IMR-90 (cell line): ENCODE data around the gene CNTNAP1. TPM values are rescaled to one million over a fixed set of nuclear protein-coding genes. Genes with fewer than 3 reads are reported as not detected.

Source experiments
- ATAC-seq: fragments of 200-7000 bp; cut with Tn5 transposase; 2 replicates; pipeline ENCODE4 v1.9.1; 2020; ENCODE audit warnings: low read depth, mild to moderate bottlenecking, moderate library complexity
- BruUV-seq: library from RNA; stranded (reverse); fragments of 400-500 nt; replicated peaks from 2 replicates; lab custom pipeline; 2021; lab: Mats Ljungman, UMichigan
- CTCF ChIA-PET: fragments of 300-600 bp; formaldehyde crosslinking; extraction: SDS; loops from one replicate; lab custom pipeline; 2021; ENCODE audit warnings: antibody characterized with exemption; lab: Yijun Ruan, JAX
- POLR2A ChIA-PET: fragments of 300-600 bp; sonication (Branson Sonifier 250); formaldehyde crosslinking; loops from one replicate; lab custom pipeline; 2022; ENCODE audit warnings: antibody characterized with exemption; ENCODE audit not compliant: unreplicated experiment; lab: Charles Lee
- DNase-seq: peaks from one replicate; pipeline ENCODE4 v3.0.0; 2013
- H2AFZ ChIP-seq: replicated peaks from 2 replicates; pipeline ENCODE3; 2013; ENCODE audit warnings: low read length, mild to moderate bottlenecking; ENCODE audit not compliant: poor library complexity
- H2AK5ac ChIP-seq: 2 replicates; pipeline ENCODE4 v1.6.1; 2013; ENCODE audit warnings: low read depth, low read length, inconsistent platforms
- H2AK9ac ChIP-seq: replicated peaks from 2 replicates; pipeline ENCODE3; 2013; ENCODE audit warnings: mild to moderate bottlenecking, low read depth, low read length, moderate library complexity; ENCODE audit not compliant: poor library complexity
- H2BK120ac ChIP-seq: 2 replicates; pipeline ENCODE4 v1.6.1; 2013; ENCODE audit warnings: low read depth, low read length, inconsistent platforms
- H2BK15ac ChIP-seq: 3 replicates; pipeline ENCODE4 v1.6.1; 2013; ENCODE audit warnings: low read depth, low read length, inconsistent platforms
- H2BK20ac ChIP-seq: 2 replicates; pipeline ENCODE4 v1.6.1; 2013; ENCODE audit warnings: low read depth, mild to moderate bottlenecking, inconsistent platforms, low read length, moderate library complexity
- H2BK5ac ChIP-seq: 2 replicates; pipeline ENCODE4 v1.6.1; 2013; ENCODE audit warnings: mild to moderate bottlenecking, low read depth, low read length, inconsistent platforms; ENCODE audit not compliant: poor library complexity, severe bottlenecking
- H3K14ac ChIP-seq: replicated peaks from 2 replicates; pipeline ENCODE4 v1.6.1; 2013; ENCODE audit warnings: low read depth, low read length, inconsistent platforms
- H3K18ac ChIP-seq: 2 replicates; pipeline ENCODE4 v1.6.1; 2013; ENCODE audit warnings: low read depth, low read length, control low read depth
- H3K23ac ChIP-seq: 2 replicates; pipeline ENCODE4 v1.6.1; 2013; ENCODE audit warnings: low read depth, low read length, inconsistent platforms
- H3K27ac ChIP-seq: 2 replicates; pipeline ENCODE4 v1.5.1; 2013; ENCODE audit warnings: mild to moderate bottlenecking, control low read depth, low read length; ENCODE audit not compliant: insufficient read depth
- H3K27me3 ChIP-seq: 2 replicates; pipeline ENCODE4 v1.6.1; 2013; ENCODE audit warnings: low read length; ENCODE audit not compliant: control insufficient read depth, insufficient read depth
- H3K36me3 ChIP-seq: 2 replicates; pipeline ENCODE4 v1.6.1; 2013; ENCODE audit warnings: low read length, mixed read lengths; ENCODE audit not compliant: control insufficient read depth, insufficient read depth
- H3K4ac ChIP-seq: 2 replicates; pipeline ENCODE4 v1.6.1; 2013; ENCODE audit warnings: low read depth, low read length, inconsistent platforms
- H3K4me1 ChIP-seq: 2 replicates; pipeline ENCODE4 v1.6.1; 2013; ENCODE audit warnings: low read length, mixed read lengths; ENCODE audit not compliant: control insufficient read depth, insufficient read depth
- H3K4me2 ChIP-seq: 2 replicates; pipeline ENCODE4 v1.6.1; 2013; ENCODE audit warnings: low read depth, mild to moderate bottlenecking, control low read depth, low read length, moderate library complexity
- H3K4me3 ChIP-seq: 2 replicates; pipeline ENCODE4 v1.5.1; 2013; ENCODE audit warnings: low read depth, mild to moderate bottlenecking, control low read depth, low read length, moderate library complexity; ENCODE audit not compliant: insufficient read depth
- H3K56ac ChIP-seq: 2 replicates; pipeline ENCODE4 v1.6.1; 2013; ENCODE audit warnings: low read length, inconsistent platforms; ENCODE audit not compliant: insufficient read depth; ENCODE audit errors: extremely low read depth
- H3K79me1 ChIP-seq, 2 experiments: 2 replicates each; pipeline ENCODE4 v1.6.1; 2013; ENCODE audit warnings: low read length in 2 of 2, inconsistent platforms in 1 of 2, low read depth in 1 of 2
- H3K9ac ChIP-seq: 2 replicates; pipeline ENCODE4 v1.6.1; 2013; ENCODE audit warnings: low read depth, low read length, control low read depth
- H3K9me1 ChIP-seq: 2 replicates; pipeline ENCODE4 v1.6.1; 2013; ENCODE audit warnings: low read length, inconsistent platforms; ENCODE audit not compliant: insufficient read depth
- H3K9me3 ChIP-seq: 2 replicates; pipeline ENCODE4 v1.6.1; 2013; ENCODE audit warnings: low read length; ENCODE audit not compliant: control insufficient read depth, insufficient read depth
- H4K20me1 ChIP-seq: 2 replicates; pipeline ENCODE4 v1.6.1; 2013; ENCODE audit warnings: low read length, inconsistent platforms; ENCODE audit not compliant: insufficient read depth
- H4K5ac ChIP-seq: 2 replicates; pipeline ENCODE4 v1.6.1; 2013; ENCODE audit warnings: mild to moderate bottlenecking, low read depth, low read length, control low read depth
- H4K8ac ChIP-seq, 2 experiments: 2 replicates each; pipeline ENCODE4 v1.6.1; 2013; ENCODE audit warnings: low read depth in 2 of 2, low read length in 2 of 2, control low read depth in 1 of 2, inconsistent platforms in 1 of 2
- H4K91ac ChIP-seq: 2 replicates; pipeline ENCODE4 v1.6.1; 2013; ENCODE audit warnings: low read depth, low read length, inconsistent platforms; ENCODE audit not compliant: insufficient read depth
- CHD1 ChIP-seq: IDR thresholded peaks from 2 replicates; pipeline ENCODE4 v1.6.1; 2012; ENCODE audit warnings: low read depth, low read length, improper control_type of control experiment
- CTCF ChIP-seq: conservative IDR thresholded peaks from 2 replicates; pipeline ENCODE4 v1.5.1; 2012; ENCODE audit warnings: mild to moderate bottlenecking, low read depth, low read length, improper control_type of control experiment
- ELK1 ChIP-seq: fragments of 150-350 bp; IDR thresholded peaks from 2 replicates; pipeline ENCODE4 v1.6.1; 2016; ENCODE audit warnings: low read depth, mild to moderate bottlenecking, low read length, moderate library complexity, borderline replicate concordance
- MAZ ChIP-seq: IDR thresholded peaks from 2 replicates; pipeline ENCODE4 v1.6.1; 2012; ENCODE audit warnings: low read depth, mild to moderate bottlenecking, low read length, improper control_type of control experiment, moderate library complexity, borderline replicate concordance
- MXI1 ChIP-seq: IDR thresholded peaks from 2 replicates; pipeline ENCODE4 v1.6.1; 2012; ENCODE audit warnings: low read depth, mild to moderate bottlenecking, low read length, moderate library complexity, borderline replicate concordance
- POLR2A ChIP-seq: IDR thresholded peaks from 2 replicates; pipeline ENCODE4 v1.6.1; 2012; ENCODE audit warnings: mild to moderate bottlenecking, low read depth, low read length
- RAD21 ChIP-seq: IDR thresholded peaks from 2 replicates; pipeline ENCODE4 v1.6.1; 2012; ENCODE audit warnings: low read length, improper control_type of control experiment
- RCOR1 ChIP-seq: IDR thresholded peaks from 2 replicates; pipeline ENCODE4 v1.6.1; 2012; ENCODE audit warnings: mild to moderate bottlenecking, low read length, improper control_type of control experiment; ENCODE audit not compliant: insufficient replicate concordance
- SMC3 ChIP-seq: fragments of 150-350 bp; IDR thresholded peaks from 2 replicates; pipeline ENCODE4 v1.6.1; 2016; ENCODE audit warnings: low read depth, mild to moderate bottlenecking, antibody characterized with exemption, low read length, moderate library complexity
- USF2 ChIP-seq: fragments of 150-350 bp; IDR thresholded peaks from 2 replicates; pipeline ENCODE4 v1.6.1; 2017; ENCODE audit warnings: mild to moderate bottlenecking, antibody characterized with exemption, low read length, low read depth
- WGBS, 2 experiments: methylation state at CpG; one replicate each; pipeline versions ENCODE4 v1.1.5 to v1.1.7; 2013; ENCODE audit warnings: missing lambda C conversion rate in 2 of 2; ENCODE audit not compliant: insufficient read length in 1 of 2; ENCODE audit errors: extremely low coverage in 2 of 2; 5-methylcytosine and 5-hydroxymethylcytosine counted together
- dilution Hi-C: fragments of 300-500 bp; cut with HindIII; formaldehyde crosslinking; loops from one replicate; pipeline ENCODE4 v1.14.3; 2018; ENCODE audit warnings: low sequenced_read_pairs; ENCODE audit not compliant: unreplicated experiment
- in situ Hi-C: fragments of 300-500 bp; cut with MboI; formaldehyde crosslinking; loops from 3 replicates; pipeline ENCODE4 v1.14.3; 2019; ENCODE audit warnings: low sequenced_read_pairs, inconsistent platforms, mixed read lengths
- intact Hi-C: fragments of 100-400 bp; cut with micrococcal nuclease; formaldehyde crosslinking; loops from 2 replicates; pipeline ENCODE4 v1.10.0; 2022
- polyA plus RNA-seq, 3 experiments: library from polyadenylated mRNA; depleted of rRNA; stranded (reverse); fragments of >200 nt; gene quantifications; 2 replicates each; pipeline ENCODE4 v1.2.3, GENCODE V29; 2012; ENCODE audit warnings: low replicate concordance in 1 of 3
- total RNA-seq: library from RNA; depleted of rRNA; stranded (reverse); fragments of >200 nt; gene quantifications from 2 replicates; pipeline ENCODE4 v1.2.3, GENCODE V29; 2012

The CNTNAP1 gene
- total and polyA plus RNA-seq, 2 of the 4 experiments (the other 2 are of a cell fraction): 12.2 to 72.2 TPM

GRCh38 chr17:42647778-42648177 is 34.6 kb upstream of the CNTNAP1 start:
- Histone ChIP-seq H4K91ac (no peak overlapping the region), H2BK20ac (no peak overlapping the region), H2BK5ac (no peak overlapping the region), H4K8ac (no peak overlapping the region), H3K79me1 (no peaks in the 10 kb centered on the region), H3K14ac (no peak overlapping the region), H3K4me2 (no peak overlapping the region), H4K5ac (no peak overlapping the region), H3K4me3 (no peak overlapping the region), H3K4me1 (no peaks in the 10 kb centered on the region), H3K9me3 (no peaks in the 10 kb centered on the region), H3K27me3 (peaks cover 33% of the 10 kb centered on the region), H3K18ac (no peak overlapping the region), H4K20me1 (no peaks in the 10 kb centered on the region), H2BK15ac (no peak overlapping the region), H3K36me3 (no peaks in the 10 kb centered on the region), H3K27ac (no peak overlapping the region), H3K9me1 (no peaks in the 10 kb centered on the region; the same call in 1 of the 2 replicates), H2AK5ac (no peak overlapping the region), H3K4ac (no peak overlapping the region), H2AK9ac (no peak overlapping the region), H2AFZ (no peak overlapping the region), H3K56ac (no peak overlapping the region), H3K23ac (peak overlapping the region; percentile 56), H2BK120ac (no peak overlapping the region), H3K9ac (no peak overlapping the region)
- ATAC-seq: no peak
- no peak for DNase-seq
- no TSS peak for BruUV-seq
- POLR2A ChIA-PET: interaction anchor here (0.6 kb wide), 1 partner anchor 156 kb away, joined by 6 read pairs; no protein-coding TSS in a partner anchor
- intact Hi-C loops (no loop called here), dilution Hi-C loops (no loop called here), in situ Hi-C loops (no loop called here)
- CTCF ChIA-PET: interaction anchor here (0.6 kb wide), 1 partner anchor 106 kb away, joined by 3 read pairs; no protein-coding TSS in a partner anchor
- 81% methylated on average over 3 of the region's 5 CpGs; no CpG with 5 or more reads in 1 of the 2 experiments for WGBS, 2 experiments
- TF ChIP-seq USF2 (no peak), RAD21 (no peak), ELK1 (no peak), MAZ (no peak), CTCF (no peak), POLR2A (no peak), RCOR1 (no peak), MXI1 (no peak), SMC3 (no peak), CHD1 (no peak)
